Endothelial cell of umbilical vein (primary cell): ENCODE results near the gene NUMBL. TPM values are rescaled to one million over a fixed set of nuclear protein-coding genes. Genes with fewer than 3 reads are reported as not detected.

Source experiments
- BruUV-seq: library from RNA; stranded (reverse); fragments of 400-500 nt; replicated peaks from 2 replicates; lab custom pipeline; 2021; lab: Mats Ljungman, UMichigan
- CTCF ChIA-PET: fragments of 300-600, 350-600 bp; sonication (Branson Sonifier 250); formaldehyde crosslinking; loops from one replicate; lab custom pipeline; 2021; ENCODE audit warnings: antibody characterized with exemption, inconsistent platforms; lab: Charles Lee
- POLR2A ChIA-PET: fragments of 300-600, 350-600 bp; sonication (Branson Sonifier 250); formaldehyde crosslinking; loops from one replicate; lab custom pipeline; 2021; ENCODE audit warnings: antibody characterized with exemption, inconsistent platforms; lab: Charles Lee
- DNase-seq: peaks from one replicate; pipeline ENCODE4 v3.0.0-alpha.2; 2011; ENCODE audit warnings: low read depth, low spot score
- FAIRE-seq: peaks from 2 replicates; lab custom pipeline; 2011; peaks lifted over from hg19 to GRCh38; lab: Jason Lieb, UNC
- H2AFZ ChIP-seq: 2 replicates; pipeline ENCODE4 v1.6.0; 2012; ENCODE audit warnings: low read depth, low read length, control low read depth, inconsistent platforms
- H3K27ac ChIP-seq: 2 replicates; pipeline ENCODE4 v1.5.1; 2011; ENCODE audit warnings: low read depth, mild to moderate bottlenecking, control low read depth, low read length, moderate library complexity; ENCODE audit not compliant: insufficient read depth
- H3K27me3 ChIP-seq, 2 experiments: 2 replicates each; pipeline versions ENCODE4 v1.6.0 to v1.6.1; 2011; ENCODE audit warnings: low read length in 2 of 2, mixed read lengths in 1 of 2; ENCODE audit not compliant: control insufficient read depth in 2 of 2, insufficient read depth in 2 of 2
- H3K36me3 ChIP-seq, 2 experiments: 2 replicates in 1 of 2; 3 replicates in 1 of 2; pipeline ENCODE4 v1.5.1; 2011; ENCODE audit warnings: low read length in 2 of 2, mild to moderate bottlenecking in 1 of 2, moderate library complexity in 1 of 2; ENCODE audit not compliant: control insufficient read depth in 2 of 2, insufficient read depth in 2 of 2; ENCODE audit errors: extremely low read depth in 1 of 2
- H3K4me1 ChIP-seq: 3 replicates; pipeline ENCODE4 v1.5.1; 2011; ENCODE audit warnings: mild to moderate bottlenecking, low read length; ENCODE audit not compliant: control insufficient read depth, insufficient read depth; ENCODE audit errors: extremely low read depth
- H3K4me2 ChIP-seq: 2 replicates; pipeline ENCODE4 v1.6.1; 2011; ENCODE audit warnings: low read length, control low read depth, mixed read lengths; ENCODE audit not compliant: insufficient read depth
- H3K4me3 ChIP-seq, 3 experiments: fragments of 200-600 bp in 1 of 3; sonication (generic), shearing (Covaris generic) in 1 of 3; replicated peaks in 1 of 3; 2 replicates each; pipeline ENCODE4 v1.5.1; 2011 to 2016; ENCODE audit warnings: control low read depth in 3 of 3, low read length in 3 of 3, mild to moderate bottlenecking in 2 of 3, inconsistent platforms in 1 of 3, low read depth in 1 of 3, moderate library complexity in 1 of 3; ENCODE audit not compliant: insufficient read depth in 1 of 3
- H3K79me2 ChIP-seq: 2 replicates; pipeline ENCODE4 v1.6.0; 2012; ENCODE audit warnings: low read length, inconsistent platforms; ENCODE audit not compliant: control insufficient read depth, insufficient read depth
- H3K9ac ChIP-seq: replicated peaks from 2 replicates; pipeline ENCODE3; 2011; ENCODE audit warnings: low read length, control low read depth; ENCODE audit not compliant: insufficient read depth; ENCODE audit errors: extremely low read depth
- H3K9me1 ChIP-seq: replicated peaks from 3 replicates; pipeline ENCODE4 v1.6.0; 2011; ENCODE audit warnings: mild to moderate bottlenecking, low read length; ENCODE audit not compliant: control insufficient read depth, insufficient read depth; ENCODE audit errors: extremely low read depth
- H3K9me3 ChIP-seq: replicated peaks from 2 replicates; pipeline ENCODE4 v1.5.1; 2012; ENCODE audit warnings: low read length, inconsistent platforms; ENCODE audit not compliant: control insufficient read depth, insufficient read depth
- H4K20me1 ChIP-seq: replicated peaks from 2 replicates; pipeline ENCODE3; 2011; ENCODE audit warnings: mild to moderate bottlenecking, low read length; ENCODE audit not compliant: control insufficient read depth, insufficient read depth; ENCODE audit errors: extremely low read depth
- CTCF ChIP-seq, 2 donors: IDR thresholded peaks; 1 replicate in 1 of 2; 2 replicates in 1 of 2; pipeline ENCODE4 v1.5.1; 2011; ENCODE audit warnings: low read length in 2 of 2, mild to moderate bottlenecking in 2 of 2, moderate library complexity in 2 of 2, control low read depth in 1 of 2, inconsistent platforms in 1 of 2, low read depth in 1 of 2; ENCODE audit not compliant: insufficient read depth in 1 of 2; ENCODE audit errors: extremely low read depth in 1 of 2
- EZH2 ChIP-seq: IDR thresholded peaks from 2 replicates; pipeline ENCODE4 v1.6.1; 2012; ENCODE audit warnings: borderline replicate concordance, low read depth, mild to moderate bottlenecking, moderate library complexity, low read length, inconsistent platforms; ENCODE audit not compliant: severe bottlenecking
- FOS ChIP-seq: IDR thresholded peaks from 2 replicates; pipeline ENCODE4 v1.6.1; 2011; ENCODE audit warnings: mild to moderate bottlenecking, low read length, moderate library complexity, borderline replicate concordance; ENCODE audit not compliant: insufficient read depth
- GATA2 ChIP-seq: IDR thresholded peaks from 2 replicates; pipeline ENCODE4 v1.7.0; 2011; ENCODE audit warnings: low read depth, mild to moderate bottlenecking, moderate library complexity, mixed read lengths, low read length; ENCODE audit not compliant: insufficient read length, insufficient read depth
- JUN ChIP-seq: IDR thresholded peaks from 2 replicates; pipeline ENCODE4 v1.6.1; 2011; ENCODE audit warnings: borderline replicate concordance, low read depth; ENCODE audit not compliant: insufficient read length, insufficient read depth
- MAX ChIP-seq: IDR thresholded peaks from 2 replicates; pipeline ENCODE4 v1.6.1; 2011; ENCODE audit not compliant: insufficient read depth, insufficient read length
- MYC ChIP-seq: IDR thresholded peaks from one replicate; pipeline ENCODE4 v1.6.1; 2011; ENCODE audit warnings: mild to moderate bottlenecking, low read depth, low read length
- POLR2A ChIP-seq: IDR thresholded peaks from 2 replicates; pipeline ENCODE4 v1.6.1; 2012; ENCODE audit warnings: low read depth, mild to moderate bottlenecking, control low read depth, low read length
- POLR2AphosphoS5 ChIP-seq: IDR thresholded peaks from 2 replicates; pipeline ENCODE4 v1.6.1; 2012; ENCODE audit warnings: low read depth, mild to moderate bottlenecking, control low read depth, low read length, moderate library complexity; ENCODE audit not compliant: insufficient read depth
- dilution Hi-C: fragments of 300-500 bp; cut with MboI; formaldehyde crosslinking; loops from one replicate; pipeline ENCODE4 v1.15.0; 2019; ENCODE audit warnings: low sequenced_read_pairs; ENCODE audit not compliant: extremely low pct_ligation_motif_present
- intact Hi-C: fragments of 100-400 bp; cut with micrococcal nuclease; formaldehyde crosslinking; loops from one replicate; pipeline ENCODE4 v1.10.0; 2022
- polyA plus RNA-seq, 4 experiments: library from polyadenylated mRNA; depleted of rRNA in 3 of 4; stranded (reverse) in 3 of 4; unstranded in 1 of 4; fragments of >200 nt; gene quantifications; 2 replicates each; pipeline versions ENCODE4 v1.2.1 to v1.2.3, GENCODE V29; 2011 to 2012; ENCODE audit warnings: missing spikeins in 1 of 4
- total RNA-seq: library from RNA; stranded (reverse); gene quantifications from 2 replicates; pipeline ENCODE4 v1.2.3, GENCODE V29; 2021

NUMBL gene
- total and polyA plus RNA-seq, 2 donors (not counting 3 experiments of a cell fraction or from before 2014, with no cell fraction given): 21.5 to 46.7 TPM

GRCh38 chr19:40721936-40722661 lies 31.6 kb upstream of the NUMBL start:
- intact Hi-C loops: no loop called here
- Histone ChIP-seq H3K79me2 (peaks cover 57% of the 10 kb centered on the region), H3K27ac (peak overlapping the region; percentile 84), H3K27me3 (no peaks in the 10 kb centered on the region), H2AFZ (no peak overlapping the region), H3K9me1 (no peaks in the 10 kb centered on the region), H3K9me3 (no peaks in the 10 kb centered on the region), H3K4me3 (peak overlapping the region in 1 of 3 experiments; percentile 1), H3K4me1 (peaks cover 44% of the 10 kb centered on the region), H4K20me1 (no peaks in the 10 kb centered on the region), H3K9ac (peak overlapping the region; percentile 55), H3K36me3 (peaks cover 2 to 10% of the 10 kb centered on the region in 2 experiments), H3K4me2 (peak overlapping the region; percentile 26)
- POLR2A ChIA-PET: interaction anchor here (0.7 to 0.9 kb wide), 2 partner anchors 21 kb away, joined by 3 to 4 read pairs; no protein-coding TSS in a partner anchor
- TSS peak; percentile 86 for BruUV-seq
- FAIRE-seq (peak; percentile 99), DNase-seq (peak; percentile 71)
- TF ChIP-seq FOS (peak; percentile 77), JUN (peak; percentile 55), POLR2A (peak; percentile 40), POLR2AphosphoS5 (peak; percentile 45), EZH2 (no peak)
- dilution Hi-C loops: no loop called here
- CTCF ChIA-PET: interaction anchor here (0.9 to 2.3 kb wide), 5 partner anchors 8 to 87 kb away, joined by 3 to 7 read pairs (median 5); partner anchors contain the start of genes ACTMAP, EGLN2 and SNRPA

- DNase-seq: peak; percentile 8
- Histone ChIP-seq H3K9ac (peak overlapping the region; percentile 58), H3K4me1 (peaks cover 48% of the 10 kb centered on the region), H3K27me3 (no peaks in the 10 kb centered on the region), H3K4me2 (peak overlapping the region; percentile 82), H3K4me3 (no peak overlapping the region), H3K36me3 (peaks cover 2 to 7% of the 10 kb centered on the region in 2 experiments), H4K20me1 (no peaks in the 10 kb centered on the region), H3K9me3 (no peaks in the 10 kb centered on the region), H3K9me1 (no peaks in the 10 kb centered on the region), H2AFZ (no peak overlapping the region), H3K79me2 (peaks cover 54% of the 10 kb centered on the region), H3K27ac (peak overlapping the region; percentile 84)
- TF ChIP-seq FOS (no peak), CTCF (IDR thresholded peaks at IDR 0.05; ENCODE audit: extremely low read depth in 1 of 2, insufficient read depth in 1 of 2, low read depth in 1 of 2, low read length in 2 of 2) (no peak), MAX (no peak), POLR2A (no peak), POLR2AphosphoS5 (no peak), EZH2 (no peak), MYC (no peak), JUN (no peak), GATA2 (no peak)
- intact Hi-C loops: no loop called here
- dilution Hi-C loops: no loop called here
- no peak for FAIRE-seq
- BruUV-seq: TSS peak; percentile 5
- CTCF ChIA-PET: interaction anchor here (0.9 to 2.3 kb wide), 3 partner anchors 24 to 77 kb away, joined by 4 to 7 read pairs (median 4); partner anchors contain the start of genes ACTMAP, EGLN2 and SNRPA
- POLR2A ChIA-PET: interaction anchor here (0.5 to 0.9 kb wide), 3 partner anchors 20 to 30 kb away, joined by 3 to 5 read pairs (median 4); partner anchors contain the start of gene NUMBL
These were observed 30.7 kb upstream of the NUMBL start for GRCh38 chr19:40721140-40721486.
